Common myeloid progenitor, CD34-positive (primary cell): ENCODE data around the gene ZNF580.

ENCODE experiments used
- CTCF ChIA-PET: fragments of 350-600 bp; sonication (Branson Sonifier 250); formaldehyde crosslinking; loops from one replicate; lab custom pipeline; 2021; ENCODE audit warnings: antibody characterized with exemption; lab: Charles Lee
- POLR2A ChIA-PET: fragments of 350-600 bp; sonication (Branson Sonifier 250); formaldehyde crosslinking; loops from one replicate; lab custom pipeline; 2021; ENCODE audit warnings: antibody characterized with exemption; lab: Charles Lee
- DNase-seq, 3 donors: peaks; one replicate each; pipeline versions ENCODE4 v3.0.0 to v3.0.0-alpha.2; 2013
- H3K27ac ChIP-seq, 2 experiments: 1 replicate in 1 of 2; 2 replicates in 1 of 2; pipeline ENCODE4 v1.7.0; 2013; ENCODE audit warnings: inconsistent platforms in 2 of 2, low read length in 2 of 2, mild to moderate bottlenecking in 2 of 2, low read depth in 1 of 2, moderate library complexity in 1 of 2; ENCODE audit not compliant: severe bottlenecking in 2 of 2, insufficient read depth in 1 of 2, poor library complexity in 1 of 2
- H3K27me3 ChIP-seq, 5 experiments: replicated peaks in 2 of 5; 1 replicate in 3 of 5; 2 replicates in 2 of 5; pipeline versions ENCODE4 v1.6.1 to v1.7.0; 2013; ENCODE audit warnings: low read length in 4 of 5, mild to moderate bottlenecking in 2 of 5, moderate library complexity in 2 of 5, inconsistent platforms in 1 of 5; ENCODE audit not compliant: insufficient read depth in 5 of 5, control insufficient read depth in 4 of 5
- H3K36me3 ChIP-seq, 4 experiments: 1 replicate in 2 of 4; 2 replicates in 2 of 4; pipeline versions ENCODE4 v1.6.1 to v1.7.0; 2013; ENCODE audit warnings: low read length in 3 of 4, control low read depth in 1 of 4, mild to moderate bottlenecking in 1 of 4; ENCODE audit not compliant: control insufficient read depth in 4 of 4, insufficient read depth in 4 of 4
- H3K4me1 ChIP-seq, 4 experiments: 1 replicate in 3 of 4; 2 replicates in 1 of 4; pipeline versions ENCODE4 v1.6.1 to v1.7.1; 2013; ENCODE audit warnings: low read length in 3 of 4, mild to moderate bottlenecking in 3 of 4, control low read depth in 1 of 4, inconsistent platforms in 1 of 4, moderate library complexity in 1 of 4; ENCODE audit not compliant: control insufficient read depth in 4 of 4, insufficient read depth in 4 of 4; ENCODE audit errors: control extremely low read depth in 1 of 4
- H3K4me3 ChIP-seq, 7 experiments: 1 replicate in 4 of 7; 2 replicates in 3 of 7; pipeline versions ENCODE4 v1.5.1 to v1.7.0; 2013; ENCODE audit warnings: mild to moderate bottlenecking in 7 of 7, low read length in 6 of 7, moderate library complexity in 6 of 7, inconsistent platforms in 2 of 7, low read depth in 2 of 7, control low read depth in 1 of 7; ENCODE audit not compliant: insufficient read depth in 4 of 7, control insufficient read depth in 1 of 7; ENCODE audit errors: extremely low read depth in 1 of 7
- H3K9me3 ChIP-seq, 5 experiments: 1 replicate in 4 of 5; 2 replicates in 1 of 5; pipeline versions ENCODE4 v1.6.1 to v1.7.1; 2013; ENCODE audit warnings: low read length in 4 of 5, mild to moderate bottlenecking in 2 of 5, inconsistent platforms in 1 of 5, low read depth in 1 of 5, moderate library complexity in 1 of 5; ENCODE audit not compliant: control insufficient read depth in 4 of 5, insufficient read depth in 2 of 5; ENCODE audit errors: control extremely low read depth in 1 of 5
- WGBS: methylation state at CpG from one replicate; pipeline ENCODE4 v1.1.5; 2013; ENCODE audit not compliant: insufficient coverage; 5-methylcytosine and 5-hydroxymethylcytosine counted together

Gene ZNF580

DNA sequence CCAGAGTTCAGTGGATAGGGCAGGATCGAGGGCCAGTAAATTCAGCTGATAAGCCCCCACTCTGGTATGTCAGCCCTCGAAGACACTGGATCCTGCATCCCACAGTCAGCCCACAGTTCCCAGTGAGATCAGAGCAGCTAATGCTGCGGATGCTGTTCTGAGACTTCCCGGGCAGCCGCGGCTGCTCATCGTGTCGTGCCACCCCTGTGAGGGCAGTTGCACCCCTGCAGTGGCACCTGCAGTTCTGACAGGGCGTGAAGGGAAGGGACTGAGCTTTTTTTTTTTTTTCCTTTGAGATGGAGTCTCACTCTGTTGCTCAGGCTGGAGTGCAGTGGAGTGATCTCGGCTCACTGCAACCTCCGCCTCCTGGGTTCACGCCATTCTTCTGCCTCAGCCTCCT lies 26.7 kb downstream of the ZNF580 start:
- H3K9me3 ChIP-seq, result no peaks in the 10 kb centered on the region
- CTCF ChIA-PET, result interaction anchor here (1.0 to 1.8 kb wide), 2 partner anchors 9 to 35 kb away, joined by 3 to 4 read pairs; no protein-coding TSS in a partner anchor
- H3K4me3 ChIP-seq, result no peak overlapping the region
- H3K27me3 ChIP-seq, result no peaks in the 10 kb centered on the region
- 98% methylated on average over 12 of the region's 12 CpGs for WGBS
- POLR2A ChIA-PET, result no interaction called here
- peaks cover 22 to 90% (median 66%) of the 10 kb centered on the region in 4 experiments for H3K36me3 ChIP-seq
- H3K27ac ChIP-seq, result no peak overlapping the region
- no peak for DNase-seq
- peaks cover 0 to 1% (median 0%) of the 10 kb centered on the region in 4 experiments for H3K4me1 ChIP-seq

DNA sequence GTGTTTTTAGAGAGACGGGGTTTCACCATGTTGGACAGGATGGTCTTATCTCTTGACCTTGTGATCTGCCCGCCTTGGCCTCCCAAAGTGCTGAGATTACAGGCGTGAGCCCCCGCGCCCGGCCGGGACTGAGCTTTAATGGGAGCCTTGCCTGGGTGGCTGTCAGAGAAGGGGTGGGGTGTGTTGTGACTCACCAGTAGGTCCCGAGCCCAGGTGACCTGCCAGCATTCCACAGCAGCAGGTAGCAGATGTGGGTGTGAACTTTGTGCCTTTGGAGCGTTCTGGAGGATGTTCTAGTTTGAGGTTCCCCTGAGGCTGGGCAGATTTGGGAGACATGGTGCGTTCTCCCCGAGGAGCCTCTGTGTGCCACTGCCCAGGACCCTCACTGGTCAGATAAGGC lies 27.2 kb downstream of the ZNF580 start:
- no peak for DNase-seq
- ChIA-PET CTCF (interaction anchor here (1.0 to 1.8 kb wide), 2 partner anchors 10 to 35 kb away, joined by 3 to 4 read pairs; no protein-coding TSS in a partner anchor), POLR2A (interaction anchor here (0.6 kb wide), 1 partner anchor 42 kb away, joined by 3 read pairs; no protein-coding TSS in a partner anchor)
- Histone ChIP-seq H3K9me3 (no peaks in the 10 kb centered on the region), H3K27me3 (no peaks in the 10 kb centered on the region), H3K36me3 (peaks cover 22 to 87% (median 62%) of the 10 kb centered on the region in 4 experiments), H3K4me1 (peaks cover 0 to 1% (median 0%) of the 10 kb centered on the region in 4 experiments), H3K27ac (no peak overlapping the region), H3K4me3 (no peak overlapping the region)
- 94% methylated on average over 11 of the region's 11 CpGs for WGBS

DNA sequence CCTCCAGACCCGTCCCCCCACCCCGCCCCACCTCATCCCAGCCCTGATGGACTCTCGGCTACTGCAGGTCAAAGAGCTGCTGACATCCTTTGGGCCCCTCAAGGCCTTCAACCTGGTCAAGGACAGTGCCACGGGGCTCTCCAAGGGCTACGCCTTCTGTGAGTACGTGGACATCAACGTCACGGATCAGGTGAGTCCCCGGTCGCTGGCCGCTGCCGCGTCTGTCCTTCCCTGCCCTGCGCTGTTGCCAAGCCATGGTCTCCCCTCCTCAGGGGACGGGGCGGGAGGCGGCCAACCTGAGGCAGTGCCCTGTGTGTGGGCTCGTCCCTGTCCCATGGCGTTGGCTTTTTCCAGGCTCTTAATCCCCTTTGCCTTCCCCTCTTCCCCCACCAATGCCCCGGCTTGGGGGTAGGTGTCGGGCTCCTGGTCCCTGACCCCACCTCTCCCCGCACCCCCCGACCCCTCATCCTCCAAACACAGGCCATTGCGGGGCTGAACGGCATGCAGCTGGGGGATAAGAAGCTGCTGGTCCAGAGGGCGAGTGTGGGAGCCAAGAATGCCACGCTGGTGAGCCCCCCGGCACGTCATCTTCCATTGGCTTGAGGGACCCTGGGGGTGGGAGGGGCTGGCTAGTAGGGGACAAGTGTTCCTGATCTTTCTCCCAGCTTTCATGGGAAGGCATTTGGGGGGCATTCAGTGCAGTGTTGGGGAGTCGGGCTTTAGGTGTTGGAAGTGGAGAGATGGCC lies 28.0 kb downstream of the ZNF580 start:
- H3K9me3 ChIP-seq, result no peaks in the 10 kb centered on the region
- H3K36me3 ChIP-seq, result peaks cover 14 to 83% (median 57%) of the 10 kb centered on the region in 4 experiments
- peaks cover 0 to 4% (median 0%) of the 10 kb centered on the region in 4 experiments for H3K4me1 ChIP-seq
- DNase-seq, result no peak
- no peak overlapping the region for H3K4me3 ChIP-seq
- H3K27me3 ChIP-seq, result no peaks in the 10 kb centered on the region
- 95% methylated on average over 20 of the region's 30 CpGs for WGBS
- ChIA-PET POLR2A (no interaction called here), CTCF (interaction anchor here (0.8 to 1.8 kb wide), 2 partner anchors 14 to 36 kb away, joined by 3 to 4 read pairs; no protein-coding TSS in a partner anchor)
- H3K27ac ChIP-seq, result no peak overlapping the region

DNA sequence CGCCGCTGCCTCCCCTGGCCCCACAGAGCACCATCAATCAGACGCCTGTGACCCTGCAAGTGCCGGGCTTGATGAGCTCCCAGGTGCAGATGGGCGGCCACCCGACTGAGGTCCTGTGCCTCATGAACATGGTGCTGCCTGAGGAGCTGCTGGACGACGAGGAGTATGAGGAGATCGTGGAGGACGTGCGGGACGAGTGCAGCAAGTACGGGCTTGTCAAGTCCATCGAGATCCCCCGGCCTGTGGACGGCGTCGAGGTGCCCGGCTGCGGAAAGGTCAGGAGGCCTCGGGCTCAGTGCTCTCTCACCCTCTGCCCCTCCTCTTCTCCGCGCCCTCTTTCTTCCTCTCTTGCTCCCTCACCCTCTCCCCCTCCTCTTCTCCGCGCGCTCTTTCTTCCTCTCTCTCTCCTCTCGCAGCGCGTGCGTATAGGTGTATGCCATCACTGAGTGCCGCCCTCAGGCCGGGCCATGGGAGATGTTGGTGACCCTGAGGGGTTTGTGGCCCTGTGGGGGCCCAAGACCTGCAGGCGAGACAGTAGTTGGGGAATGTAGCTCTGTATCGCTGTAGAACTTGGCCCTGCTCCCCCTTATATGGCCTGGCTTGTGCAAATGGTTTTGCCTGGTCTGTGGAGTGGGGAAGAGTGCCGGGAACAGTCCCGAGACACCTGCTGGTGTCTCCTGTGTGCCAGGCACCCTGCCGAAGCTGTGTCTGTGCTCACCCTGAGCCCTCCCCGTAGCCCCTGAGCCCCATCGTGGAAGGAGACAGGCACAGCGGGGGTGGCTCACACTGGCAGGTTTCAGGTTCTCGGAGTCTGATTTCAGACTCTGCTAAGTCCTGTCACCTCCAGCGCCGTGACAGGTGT lies 28.8 kb downstream of the ZNF580 start:
- no peaks in the 10 kb centered on the region for H3K27me3 ChIP-seq
- POLR2A ChIA-PET, result no interaction called here
- CTCF ChIA-PET, result interaction anchor here (1.3 to 3.0 kb wide), 2 partner anchors 12 to 15 kb away, joined by 3 to 18 read pairs; no protein-coding TSS in a partner anchor
- no peak for DNase-seq
- no peak overlapping the region for H3K27ac ChIP-seq
- peaks cover 0 to 9% (median 5%) of the 10 kb centered on the region in 4 experiments for H3K4me1 ChIP-seq
- no peak overlapping the region for H3K4me3 ChIP-seq
- peaks cover 9 to 79% (median 50%) of the 10 kb centered on the region in 4 experiments for H3K36me3 ChIP-seq
- H3K9me3 ChIP-seq, result no peaks in the 10 kb centered on the region
- WGBS, result 91% methylated on average over 32 of the region's 43 CpGs

DNA sequence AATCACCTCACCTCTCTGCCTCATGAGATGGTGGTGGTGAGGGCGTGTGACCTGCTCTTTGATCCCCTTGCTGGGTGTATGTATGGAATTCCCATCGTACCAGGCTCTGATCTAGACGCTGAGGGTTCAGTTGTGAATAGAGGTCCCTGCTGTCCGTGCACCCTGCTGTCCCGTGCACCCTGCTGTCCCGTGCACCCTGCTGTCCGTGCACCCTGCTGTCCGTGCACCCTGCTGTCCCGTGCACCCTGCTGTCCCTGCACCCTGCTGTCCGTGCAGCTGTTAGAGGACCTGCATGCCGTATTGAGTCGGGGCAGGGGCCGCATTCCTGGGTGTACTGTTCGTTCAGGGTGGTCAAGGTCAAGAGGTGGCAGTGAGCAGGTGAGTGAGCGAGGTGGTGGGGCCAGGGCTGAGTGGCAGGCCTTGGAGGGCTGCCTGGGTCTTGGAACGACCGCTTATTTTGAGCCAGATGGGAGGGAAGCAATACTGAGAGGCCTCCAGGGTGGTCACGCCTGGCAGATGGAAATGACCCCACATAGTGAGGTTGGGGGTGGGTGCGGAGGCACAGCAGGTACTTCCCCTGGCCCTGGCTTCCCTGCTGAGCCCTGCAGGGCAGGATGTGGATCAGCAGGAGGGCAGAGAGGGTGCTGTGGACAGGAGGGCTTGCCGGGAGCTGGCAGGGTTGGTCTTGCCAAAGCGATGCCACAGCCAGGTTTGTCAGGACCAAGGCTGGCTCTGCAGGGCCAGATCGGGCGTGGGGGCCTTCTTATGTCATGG lies 29.7 kb downstream of the ZNF580 start:
- CTCF ChIA-PET, result interaction anchor here (1.2 to 3.0 kb wide), 5 partner anchors 13 to 40 kb away, joined by 3 to 20 read pairs (median 4); partner anchors contain the start of gene ZNF581
- WGBS, result 95% methylated on average over 23 of the region's 23 CpGs
- POLR2A ChIA-PET, result no interaction called here

DNA sequence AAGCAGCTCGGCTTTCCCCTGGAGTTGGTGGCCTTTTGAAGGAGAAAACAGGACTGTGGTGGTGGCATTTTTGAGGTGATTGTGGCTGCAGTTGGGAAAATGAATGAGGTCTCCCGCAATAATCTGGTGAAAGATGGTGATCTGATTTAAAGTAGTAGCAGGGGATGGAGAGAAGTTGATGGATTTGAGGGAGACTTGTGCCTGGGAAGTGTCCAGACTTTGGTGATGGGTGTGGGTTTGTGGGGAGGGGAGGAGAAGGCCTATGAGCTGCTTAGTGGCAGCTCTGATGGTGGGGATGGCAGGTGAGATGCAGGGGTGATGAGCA lies 30.2 kb downstream of the ZNF580 start:
- WGBS, result 93% methylated on average over 2 of the region's 2 CpGs
- DNase-seq, result no peak
- Histone ChIP-seq H3K36me3 (peaks cover 9 to 70% (median 45%) of the 10 kb centered on the region in 4 experiments), H3K4me1 (peaks cover 2 to 18% (median 12%) of the 10 kb centered on the region in 4 experiments), H3K27me3 (no peaks in the 10 kb centered on the region), H3K4me3 (no peak overlapping the region), H3K27ac (no peak overlapping the region), H3K9me3 (no peaks in the 10 kb centered on the region)
- ChIA-PET CTCF (interaction anchor here (1.0 to 3.0 kb wide), 6 partner anchors 11 to 46 kb away, joined by 3 to 20 read pairs (median 4); partner anchors contain the start of gene ZNF581), POLR2A (interaction anchor here (0.9 kb wide), 1 partner anchor 14 kb away, joined by 3 read pairs; no protein-coding TSS in a partner anchor)

More for the DNA sequence above, 29.7 kb downstream of the ZNF580 start:
- H3K9me3 ChIP-seq, result no peaks in the 10 kb centered on the region
- peaks cover 9 to 74% (median 47%) of the 10 kb centered on the region in 4 experiments for H3K36me3 ChIP-seq
- H3K4me1 ChIP-seq, result peaks cover 0 to 13% (median 7%) of the 10 kb centered on the region in 4 experiments
- no peaks in the 10 kb centered on the region for H3K27me3 ChIP-seq
- H3K4me3 ChIP-seq, result no peak overlapping the region
- no peak overlapping the region for H3K27ac ChIP-seq
- DNase-seq, result no peak
